ENCODE measurements around the gene CCDC85A.
A peak's percentile ranks its signal among the peaks of the same experiment; 100 is the strongest.
"Not testable (repeated sequence)": the region's sequence is repeated elsewhere in the genome, so short reads cannot be mapped to it uniquely, and the experiment has no call there.

Gene CCDC85A

DNA sequence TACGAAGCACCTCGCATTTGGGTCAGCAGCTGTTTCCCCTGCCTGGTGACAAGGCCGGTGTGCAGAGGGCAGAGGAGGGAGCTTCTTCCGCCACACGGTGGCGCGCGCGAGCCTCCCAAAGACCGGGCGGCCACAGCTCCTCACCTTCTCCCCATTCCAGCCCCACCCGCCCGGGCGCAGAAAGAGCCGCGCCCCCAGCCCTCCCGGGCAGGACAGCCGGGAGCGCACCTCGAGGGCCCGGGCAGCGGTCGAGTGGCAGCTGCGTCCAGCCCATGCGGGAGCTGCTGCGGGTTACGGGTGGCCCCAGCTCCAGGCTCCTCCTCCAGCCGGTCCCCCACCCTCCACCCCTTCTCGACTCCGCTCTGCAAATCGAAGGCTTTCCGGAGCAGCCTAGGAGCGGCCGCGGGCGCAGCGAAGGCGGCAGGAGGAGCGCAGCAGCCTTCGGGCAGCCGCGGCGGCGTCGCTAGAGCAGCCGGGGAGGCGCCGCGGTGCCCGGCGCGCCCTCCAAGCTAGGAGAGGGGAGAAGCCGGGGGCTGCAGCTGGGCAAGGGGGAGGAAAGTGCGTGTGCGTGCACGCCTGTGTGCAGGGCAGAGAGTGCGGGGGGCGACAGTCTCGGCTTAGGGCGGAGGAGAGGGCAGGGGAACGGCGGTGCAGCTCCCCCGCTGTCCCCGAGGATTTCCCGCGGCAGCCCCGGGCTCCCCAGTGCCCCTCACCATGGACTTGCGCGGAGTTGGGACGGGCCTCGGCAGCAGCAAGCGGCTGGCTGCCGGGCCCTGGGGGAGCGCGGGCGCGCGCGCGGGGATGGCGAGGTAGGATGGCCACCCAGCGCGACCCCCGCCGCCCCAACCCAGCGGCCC, at the start of gene CCDC85A:
TSS of gene CCDC85A (plus strand) at position 348 of the 857 bp plus-strand sequence. CDS start 635 bp downstream, outside the sequence.
- DNase-seq: peak; percentile 51

DNA sequence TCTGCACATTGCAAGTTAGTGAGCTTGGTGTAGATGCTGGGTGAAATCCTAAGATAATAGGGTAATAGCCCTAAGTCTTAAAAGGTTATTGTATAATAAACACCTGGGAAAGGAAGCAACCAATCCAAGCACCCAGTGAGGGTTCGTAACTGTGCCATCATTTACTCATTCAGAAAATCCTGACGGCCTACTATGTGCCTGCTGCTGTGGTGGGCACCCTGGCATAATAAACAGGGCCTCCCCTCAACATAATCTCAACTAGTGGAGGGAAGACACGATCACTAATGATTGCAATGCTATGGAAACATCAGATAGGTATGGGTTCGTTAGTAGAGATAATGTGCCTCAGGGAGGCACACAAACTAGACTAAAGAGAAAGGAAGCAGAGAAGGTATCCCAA, 48.9 kb upstream of the CCDC85A start:
- no peak for DNase-seq

DNA sequence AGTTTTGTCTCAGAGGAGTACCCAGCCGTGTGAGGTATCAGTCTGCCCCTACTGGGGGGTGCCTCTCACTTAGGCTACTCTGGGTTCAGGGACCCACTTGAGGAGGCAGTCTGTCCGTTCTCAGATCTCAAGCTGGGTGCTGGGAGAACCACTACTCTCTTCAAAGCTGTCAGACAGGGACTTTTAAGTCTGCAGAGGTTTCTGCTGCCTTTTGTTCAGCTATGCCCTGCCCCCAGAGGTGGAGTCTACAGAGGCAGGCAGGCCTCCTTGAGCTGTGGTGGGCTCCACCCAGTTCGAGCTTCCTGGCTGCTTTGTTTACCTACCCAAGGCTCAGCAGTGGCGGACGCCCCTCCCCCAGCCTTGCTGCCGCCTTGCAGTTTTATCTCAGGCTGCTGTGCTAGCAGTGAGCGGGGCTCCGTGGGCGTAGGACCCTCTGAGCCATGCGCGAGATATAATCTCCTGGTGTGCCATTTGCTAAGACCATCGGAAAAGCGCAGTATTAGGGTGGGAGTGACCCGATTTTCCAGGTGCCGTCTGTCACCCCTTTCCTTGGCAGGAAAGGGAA, 41.2 kb upstream of the CCDC85A start:
- DNase-seq: not testable (repeated sequence)

DNA sequence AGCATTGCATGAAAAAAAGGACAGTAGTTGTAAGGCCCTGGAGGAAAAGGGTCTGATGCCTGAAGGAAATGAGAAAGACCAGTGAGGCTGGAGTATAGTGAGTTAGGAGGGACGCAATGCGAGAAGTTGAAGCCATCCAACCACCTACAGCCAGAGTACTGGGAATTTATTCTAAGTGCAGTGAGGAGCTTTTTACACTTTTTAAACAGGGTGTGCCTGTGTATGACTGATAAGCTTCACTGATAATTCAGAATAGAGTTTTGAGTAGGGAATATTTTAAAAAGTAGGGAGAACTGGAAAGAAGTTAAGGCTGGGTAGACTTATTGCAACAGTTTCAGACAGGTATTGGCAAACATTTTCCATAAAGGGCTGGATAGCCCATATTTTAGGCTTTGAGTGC, 35.9 kb upstream of the CCDC85A start:
- no peak for DNase-seq

DNA sequence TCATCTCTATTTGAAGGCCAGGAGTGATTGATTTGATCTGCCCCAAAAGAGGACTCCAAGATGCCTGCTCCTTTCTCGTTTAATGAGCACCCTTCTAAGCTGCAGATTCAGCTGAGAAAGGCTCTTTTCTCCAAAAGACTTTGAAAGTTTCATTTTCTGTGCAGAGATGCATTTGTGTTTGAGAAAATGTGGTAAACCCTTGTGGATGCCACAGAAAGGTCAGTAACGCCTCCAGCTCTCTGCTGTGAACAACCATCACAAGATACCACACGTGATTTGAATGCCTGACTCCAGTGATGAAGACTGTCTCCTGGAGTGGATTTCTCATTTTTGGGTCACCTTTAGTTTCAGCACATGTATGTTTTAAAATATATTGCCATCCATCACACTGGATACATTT, 35.0 kb upstream of the CCDC85A start:
- DNase-seq: no peak

DNA sequence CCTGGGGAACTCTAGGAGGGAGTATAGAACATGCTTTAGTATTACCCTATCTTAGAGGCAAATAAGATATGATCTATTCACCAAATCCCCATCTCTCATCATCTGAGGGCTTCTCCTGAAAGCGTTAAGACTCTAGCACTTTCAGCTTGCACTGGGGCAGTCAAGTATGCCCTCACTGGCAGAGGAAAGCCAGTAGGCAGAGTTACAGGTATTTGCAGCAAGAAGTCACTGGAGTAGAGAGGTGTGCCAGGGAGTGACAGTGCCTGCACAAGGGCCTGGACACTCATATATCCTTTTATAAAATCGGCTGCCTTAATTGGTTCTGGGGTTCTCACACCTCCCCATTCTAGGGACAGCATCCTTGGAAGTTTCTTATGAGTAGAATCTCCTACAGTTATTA, 31.9 kb upstream of the CCDC85A start:
- no peak for DNase-seq

DNA sequence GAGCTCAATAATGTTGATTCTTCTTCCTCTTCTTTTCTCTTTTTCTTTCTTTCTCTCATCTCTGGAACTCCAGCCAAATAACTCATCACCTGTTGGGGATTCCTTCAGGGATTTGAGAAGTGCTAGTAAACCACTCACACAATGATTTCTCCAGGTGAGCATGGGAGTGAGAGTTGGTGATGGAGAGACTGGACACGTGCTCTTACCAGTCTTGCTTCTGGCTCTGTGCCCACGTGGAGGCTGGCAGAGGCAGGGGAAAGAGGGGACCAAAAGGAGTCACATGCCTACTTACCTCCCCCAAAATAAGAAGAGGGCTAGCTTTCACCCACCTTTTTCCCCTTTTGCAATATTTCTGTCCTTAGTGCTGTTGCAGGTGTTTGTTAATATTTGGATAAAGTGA, 28.6 kb upstream of the CCDC85A start:
- no peak for DNase-seq

DNA sequence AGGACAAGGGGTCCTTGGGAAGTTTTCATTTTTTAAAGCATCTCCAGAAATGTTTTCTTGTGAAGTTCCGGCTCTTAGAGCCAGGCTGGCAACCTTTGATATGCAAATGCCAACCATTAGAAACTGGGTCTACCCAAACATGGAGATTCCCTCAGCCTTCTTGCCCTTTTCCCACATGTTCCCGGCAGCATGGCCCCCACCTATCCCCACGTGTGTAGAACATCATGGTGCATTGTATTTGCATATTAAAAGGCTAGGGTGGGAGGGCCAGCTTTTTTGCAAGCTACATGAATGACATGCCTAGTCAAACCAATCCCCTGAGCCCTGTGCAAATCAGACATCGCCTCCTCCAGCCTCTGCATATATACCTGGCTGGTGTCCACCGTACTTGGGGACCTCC, 23.9 kb upstream of the CCDC85A start:
- DNase-seq: not testable (repeated sequence)

DNA sequence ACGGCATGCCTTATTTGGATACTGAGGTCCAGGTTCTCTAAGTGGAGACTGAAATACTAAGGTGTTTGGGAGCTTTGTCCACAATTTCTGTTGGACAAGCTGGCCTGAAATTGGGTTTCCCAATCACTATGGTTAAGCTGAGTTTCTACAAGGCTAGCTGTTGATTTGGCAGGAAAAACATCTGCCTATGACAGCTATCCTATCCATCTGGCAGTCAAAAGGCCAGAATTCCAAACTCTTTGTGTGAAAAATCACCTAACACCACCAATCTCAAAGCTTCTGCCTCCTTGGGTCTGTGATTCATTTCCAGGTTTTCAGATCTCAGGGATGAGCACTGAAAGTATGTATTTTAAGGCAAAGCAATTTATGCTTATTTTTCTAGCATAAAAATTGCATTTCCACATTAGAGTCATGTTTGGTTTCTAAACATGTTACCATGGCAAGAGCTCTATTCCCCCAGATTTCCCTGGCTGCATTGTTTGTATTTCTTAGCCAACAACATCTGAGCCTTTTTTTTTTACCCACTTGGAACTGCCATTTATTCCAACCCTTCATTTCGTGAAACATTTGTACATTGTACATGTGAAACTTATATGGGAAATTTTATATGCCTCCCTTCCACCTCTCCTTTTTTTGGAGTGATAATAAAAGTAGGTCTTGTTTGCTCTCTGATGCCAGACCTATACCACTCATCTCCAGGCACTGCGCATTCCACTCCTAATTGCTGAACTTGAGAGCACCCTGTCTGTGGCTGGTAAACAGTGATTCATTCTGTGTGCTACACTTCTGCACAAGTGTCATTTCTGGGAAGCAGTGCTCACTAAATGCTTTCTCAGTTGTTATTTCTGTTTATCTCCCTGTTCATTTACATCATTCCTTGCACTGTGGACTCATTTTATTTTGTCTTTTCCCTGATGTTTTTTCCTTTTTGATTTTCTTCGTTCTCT, 15.9 kb upstream of the CCDC85A start:
- no peak for DNase-seq

DNA sequence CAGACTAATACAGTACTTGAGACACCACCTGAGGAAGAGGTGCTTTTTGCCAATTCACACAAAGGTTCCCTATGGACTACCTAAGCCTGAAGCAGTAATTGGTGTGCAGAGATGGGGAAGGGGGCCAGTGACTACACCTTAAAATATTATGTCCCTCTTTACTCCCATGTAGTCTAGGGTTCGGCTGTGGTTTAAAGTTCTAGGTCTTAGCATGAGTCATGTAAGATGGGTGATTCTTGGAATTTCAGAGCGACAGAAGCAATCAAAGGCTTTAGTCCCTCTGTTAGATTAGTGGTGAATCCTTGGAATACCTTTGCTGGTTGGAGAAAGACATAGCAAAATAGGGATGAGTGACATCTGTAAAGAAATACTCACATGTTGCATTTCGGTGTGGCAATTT, 14.3 kb upstream of the CCDC85A start:
- no peak for DNase-seq

DNA sequence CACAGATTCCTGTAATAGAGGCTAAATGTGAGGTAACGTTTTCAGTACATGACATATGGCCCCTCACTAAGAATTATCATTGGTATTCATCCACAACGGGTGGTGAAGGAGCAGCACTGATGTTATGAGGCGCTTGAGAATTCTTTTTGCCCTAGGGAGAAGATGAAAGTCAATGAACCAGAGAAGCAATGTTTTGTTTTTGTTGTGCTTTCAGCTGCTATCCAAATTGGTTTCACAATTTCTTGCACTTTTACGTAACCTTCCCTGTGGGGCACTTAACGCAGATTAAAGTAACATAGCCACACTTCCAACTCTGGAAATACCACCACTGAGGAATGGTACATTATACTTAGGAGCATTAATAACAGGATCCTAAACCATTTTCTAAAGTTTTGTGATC, 13.3 kb upstream of the CCDC85A start:
- no peak for DNase-seq

DNA sequence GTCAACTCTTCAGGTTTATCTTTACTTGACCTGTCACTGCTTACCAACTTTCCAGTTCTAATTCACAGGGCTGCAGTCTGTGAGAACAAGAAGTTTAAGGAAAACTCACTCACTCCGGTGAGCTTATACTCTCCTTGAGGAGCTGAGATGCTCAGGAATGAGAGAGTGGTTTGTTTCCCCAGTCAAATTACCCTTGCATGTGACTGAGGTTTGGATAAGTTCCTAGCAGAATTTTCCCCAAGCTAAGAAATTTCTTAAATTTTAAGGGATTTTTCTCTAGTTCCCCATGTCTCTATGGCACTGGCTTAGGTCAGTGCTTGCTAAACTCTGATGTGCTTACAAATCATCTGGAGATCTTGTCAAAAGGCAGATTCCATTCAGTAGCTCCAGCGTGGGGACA, 12.8 kb upstream of the CCDC85A start:
- no peak for DNase-seq

DNA sequence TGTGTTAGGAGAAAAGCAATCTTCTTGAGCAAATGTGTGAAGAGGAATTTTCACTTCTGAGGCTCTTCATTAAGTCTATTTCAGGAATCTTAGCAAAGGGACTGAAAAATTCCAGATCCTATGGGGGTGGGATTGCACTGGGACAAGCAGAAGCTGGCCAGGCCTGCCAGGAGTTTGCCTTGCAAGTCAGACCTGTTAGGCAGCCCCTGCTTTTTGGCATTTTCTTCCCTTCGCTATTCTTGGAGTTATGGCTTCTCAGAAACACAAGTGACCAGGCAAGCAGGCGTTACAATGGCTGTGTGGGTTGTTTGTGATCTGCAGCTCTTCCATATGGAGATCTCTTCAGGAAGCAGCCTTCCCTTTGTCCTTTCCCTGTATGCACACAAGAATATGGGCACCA, 8.0 kb upstream of the CCDC85A start:
- DNase-seq: no peak

DNA sequence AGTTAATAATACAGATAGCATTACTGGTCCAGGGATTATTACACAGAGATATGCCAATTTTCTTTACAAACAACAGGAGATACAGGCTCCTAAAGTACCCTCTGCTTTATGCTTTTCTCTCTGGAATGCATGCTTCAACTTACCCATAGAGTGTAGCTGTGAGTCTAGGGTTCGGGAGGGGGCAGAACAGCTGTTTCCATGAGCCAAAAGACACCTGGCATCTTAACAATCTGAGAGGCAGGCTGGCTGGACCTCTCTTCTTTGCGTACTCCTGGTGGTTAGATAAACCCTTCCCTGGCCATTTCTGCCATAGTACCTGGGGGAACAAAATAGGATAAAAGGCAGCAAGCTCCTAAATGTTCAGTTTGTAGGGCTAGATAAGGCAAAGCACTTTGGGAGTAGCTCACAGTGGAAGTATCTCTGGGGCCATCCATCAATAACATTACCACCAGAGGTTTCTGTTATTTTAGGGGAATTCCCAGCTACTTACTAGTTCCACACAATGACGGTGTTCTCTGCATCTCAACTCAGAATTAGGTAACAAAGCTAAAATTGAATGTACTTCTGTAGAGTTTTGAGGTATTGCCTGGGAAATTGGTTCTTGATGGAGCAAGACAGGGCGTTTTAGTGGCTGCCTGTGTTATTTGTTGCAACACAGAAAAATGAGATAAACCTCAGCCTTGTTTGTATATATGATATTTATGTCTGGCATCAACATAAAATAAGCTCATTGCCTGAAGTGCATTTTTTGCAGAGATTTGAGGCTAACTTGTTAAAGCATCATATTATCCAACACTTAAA, 6.2 kb upstream of the CCDC85A start:
- peak; percentile 14 for DNase-seq

DNA sequence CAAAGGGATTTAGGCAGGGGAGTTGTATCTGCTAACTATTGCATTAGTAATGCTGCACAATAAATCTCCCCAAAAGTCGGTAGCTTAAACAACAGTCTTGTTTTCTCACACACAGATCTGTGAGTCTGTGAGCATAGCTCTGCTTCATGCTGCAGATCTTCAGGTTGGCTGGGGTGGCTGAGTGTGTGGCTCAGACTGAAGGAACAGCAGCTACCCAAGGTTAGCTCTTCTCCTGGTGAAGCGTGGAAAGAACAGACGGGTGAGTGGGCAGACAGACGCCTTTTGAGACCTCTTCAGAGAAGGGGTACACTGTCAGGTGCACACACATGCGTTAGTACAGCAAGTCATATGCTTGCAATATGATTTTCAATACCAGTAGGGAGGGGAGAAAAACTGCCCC, 3.9 kb upstream of the CCDC85A start:
- no peak for DNase-seq

DNA sequence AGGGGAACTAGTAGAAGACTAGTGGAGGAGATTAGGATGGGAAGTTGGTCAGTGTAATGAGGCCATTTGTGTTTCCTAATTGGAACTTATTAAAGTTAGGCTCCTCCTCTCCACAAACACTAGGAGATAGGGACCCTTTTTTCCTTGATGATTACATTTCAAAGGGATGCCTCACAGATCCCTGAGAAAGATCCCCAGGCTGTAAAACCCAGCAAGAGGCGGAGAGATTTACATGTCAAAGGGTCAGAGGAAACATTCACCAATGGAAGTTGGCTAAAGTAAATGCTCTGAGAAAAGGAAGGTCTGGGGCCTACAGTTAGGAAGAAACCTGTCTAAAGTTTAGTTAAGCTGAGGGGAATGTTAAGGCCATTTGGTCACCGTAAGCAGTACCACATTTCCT, 1.4 kb upstream of the CCDC85A start:
- no peak for DNase-seq

DNA sequence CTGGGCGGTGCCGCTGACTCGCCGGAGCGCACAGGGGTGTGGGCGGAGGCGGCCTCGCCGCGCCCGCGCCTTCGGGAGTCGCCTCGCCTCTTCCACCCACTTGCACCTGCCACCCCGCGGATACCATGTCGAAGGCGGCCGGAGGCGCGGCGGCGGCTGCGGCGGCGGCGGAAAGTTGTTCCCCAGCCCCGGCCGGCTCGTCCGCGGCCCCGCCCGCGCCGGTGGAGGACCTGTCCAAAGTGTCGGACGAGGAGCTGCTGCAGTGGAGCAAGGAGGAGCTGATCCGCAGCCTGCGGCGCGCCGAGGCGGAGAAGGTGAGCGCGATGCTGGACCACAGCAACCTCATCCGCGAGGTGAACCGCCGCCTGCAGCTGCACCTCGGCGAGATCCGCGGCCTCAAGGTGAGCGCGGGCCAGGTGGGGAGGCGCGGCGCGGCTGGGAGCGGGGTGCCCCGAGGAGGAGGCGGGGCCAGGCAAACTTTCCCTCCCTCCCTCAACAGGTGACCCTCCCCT, 766 bp downstream of the CCDC85A start:
- no peak for DNase-seq

DNA sequence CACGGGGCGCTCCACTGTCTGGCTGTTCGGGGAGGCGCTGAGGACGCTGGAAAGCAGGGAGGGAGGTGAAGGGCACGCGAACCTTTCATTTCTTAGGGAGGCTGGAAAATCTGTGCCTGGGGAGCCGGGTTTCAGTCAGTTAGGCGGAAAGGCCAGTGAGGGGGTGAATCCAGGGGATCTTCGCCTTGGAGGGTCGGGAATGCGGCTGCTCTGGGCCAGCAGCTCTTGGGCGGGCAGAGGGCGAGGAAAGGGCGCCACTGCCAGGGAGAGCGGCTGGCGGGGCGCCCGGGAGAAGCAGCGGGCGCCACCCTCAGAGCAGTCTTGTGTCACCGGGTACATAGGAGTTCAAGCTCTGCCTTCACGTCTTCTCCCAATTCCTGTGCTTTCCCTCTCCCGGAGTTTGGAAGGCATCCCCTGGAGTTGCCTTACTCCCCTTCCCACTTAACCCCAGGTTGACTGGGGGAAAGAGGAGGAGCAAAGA, 1.4 kb downstream of the CCDC85A start:
- DNase-seq: no peak

DNA sequence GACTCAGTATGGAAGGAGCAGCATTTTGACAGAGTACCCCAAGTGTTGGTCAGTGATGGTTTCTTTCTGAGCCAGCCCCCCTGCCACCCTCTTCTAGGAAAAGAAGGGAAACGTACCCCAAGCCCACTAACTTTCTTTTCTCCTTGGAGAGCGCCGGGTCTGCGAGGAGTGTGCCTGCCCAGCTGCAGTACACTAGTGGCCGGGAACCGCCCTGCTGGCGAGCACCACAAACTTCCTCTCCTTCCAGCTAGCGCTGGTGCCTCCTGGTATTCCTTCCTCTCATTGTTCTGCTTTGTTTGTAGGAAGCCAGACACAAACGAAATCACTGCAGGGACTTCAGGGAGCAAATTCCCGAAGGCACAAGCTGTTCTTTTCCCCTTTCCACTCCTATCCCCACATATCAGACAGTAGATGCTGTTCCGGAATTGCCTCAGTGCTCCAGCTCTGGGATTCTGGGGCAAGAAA, 1.8 kb downstream of the CCDC85A start:
- no peak for DNase-seq

DNA sequence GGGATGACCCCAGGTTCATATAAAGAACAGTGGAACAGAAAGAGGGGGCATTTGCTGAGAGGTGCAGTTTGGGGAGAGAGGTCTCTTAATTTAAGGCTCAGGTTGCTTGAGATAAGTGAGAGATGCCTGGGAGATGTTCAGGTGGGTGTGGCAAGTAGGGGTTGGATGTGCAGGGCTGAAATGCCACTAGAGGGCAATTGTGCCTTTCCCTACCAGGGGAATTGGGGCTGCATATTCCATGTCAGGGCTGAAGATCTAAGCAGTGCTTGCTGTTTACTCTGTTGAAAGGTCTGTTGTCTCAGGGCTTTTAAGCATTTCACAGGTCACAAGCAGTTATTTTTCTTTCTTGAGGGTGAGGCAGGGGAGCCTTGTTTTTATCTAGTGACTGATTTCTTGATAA, 7.8 kb downstream of the CCDC85A start:
- DNase-seq: no peak

DNA sequence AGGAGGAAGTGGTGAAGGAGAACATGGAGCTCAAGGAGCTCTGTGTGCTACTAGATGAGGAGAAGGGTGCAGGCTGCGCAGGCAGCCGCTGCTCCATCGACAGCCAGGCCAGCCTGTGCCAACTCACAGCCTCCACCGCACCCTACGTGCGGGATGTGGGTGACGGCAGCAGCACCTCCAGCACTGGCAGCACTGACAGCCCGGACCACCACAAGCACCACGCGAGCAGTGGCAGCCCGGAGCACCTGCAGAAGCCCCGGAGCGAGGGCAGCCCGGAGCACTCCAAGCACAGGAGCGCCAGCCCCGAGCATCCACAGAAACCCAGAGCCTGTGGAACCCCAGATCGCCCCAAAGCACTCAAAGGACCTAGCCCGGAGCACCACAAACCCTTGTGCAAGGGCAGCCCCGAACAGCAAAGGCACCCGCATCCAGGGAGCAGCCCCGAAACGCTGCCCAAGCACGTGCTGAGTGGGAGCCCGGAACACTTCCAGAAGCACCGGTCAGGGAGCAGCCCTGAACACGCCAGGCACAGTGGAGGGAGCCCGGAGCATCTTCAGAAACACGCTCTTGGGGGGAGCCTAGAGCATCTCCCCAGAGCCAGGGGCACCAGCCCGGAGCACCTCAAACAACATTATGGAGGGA, 9.0 kb downstream of the CCDC85A start:
- no peak for DNase-seq

DNA sequence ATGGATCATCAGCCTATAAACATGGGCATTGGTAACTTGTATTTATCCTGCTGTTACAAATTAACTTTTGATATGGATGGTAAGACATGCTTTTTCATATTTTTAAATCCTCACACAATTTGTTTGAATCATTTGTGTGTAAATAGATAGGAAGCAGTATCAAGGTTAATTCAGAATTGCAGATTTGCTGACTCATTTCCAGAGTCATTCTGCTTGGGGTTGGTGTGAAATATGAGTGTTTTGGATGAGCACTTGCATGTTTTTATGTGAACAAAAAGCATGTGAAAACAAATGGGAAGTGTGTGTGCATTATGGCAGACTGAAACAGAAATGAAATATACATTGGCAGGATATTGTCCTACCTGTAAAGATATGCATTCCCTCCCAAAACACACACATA, 11.8 kb downstream of the CCDC85A start:
- DNase-seq: no peak
